HEK293 (cell line): Measurements from ENCODE around the gene DCTN1.

Experiments
- CTCF ChIA-PET: fragments of 350-600 bp; formaldehyde crosslinking; extraction: SDS; loops from one replicate; lab custom pipeline; 2021; ENCODE audit warnings: antibody characterized with exemption; lab: Yijun Ruan, JAX
- POLR2A ChIA-PET: fragments of 300-600 bp; formaldehyde crosslinking; extraction: SDS; loops from one replicate; lab custom pipeline; 2020; ENCODE audit warnings: antibody characterized with exemption, inconsistent platforms; lab: Yijun Ruan, JAX
- H3K27ac ChIP-seq: fragments of 200-500 bp; sonication (Bioruptor generic); 2 replicates; pipeline ENCODE4 v1.5.1; 2014; ENCODE audit warnings: low read depth, low read length, control low read depth, inconsistent platforms; ENCODE audit errors: extremely low read depth
- H3K36me3 ChIP-seq, 2 experiments: fragments of 200-500 bp in 1 of 2; sonication (Bioruptor generic) in 1 of 2; 1 replicate in 1 of 2; 2 replicates in 1 of 2; pipeline ENCODE4 v1.5.1; 2014 to 2017; ENCODE audit warnings: inconsistent platforms in 2 of 2, low read length in 2 of 2; ENCODE audit not compliant: control insufficient read depth in 2 of 2, insufficient read depth in 1 of 2
- H3K4me1 ChIP-seq: fragments of 200-500 bp; sonication (Bioruptor generic); 2 replicates; pipeline ENCODE4 v1.5.1; 2014; ENCODE audit warnings: mild to moderate bottlenecking, low read length, inconsistent platforms; ENCODE audit not compliant: control insufficient read depth, insufficient read depth
- H3K4me3 ChIP-seq: 2 replicates; pipeline ENCODE4 v1.5.1; 2011; ENCODE audit warnings: low read depth, mild to moderate bottlenecking, control low read depth, low read length, moderate library complexity
- H3K9me3 ChIP-seq: fragments of 200-500 bp; sonication (Bioruptor generic); 2 replicates; pipeline ENCODE4 v1.5.1; 2014; ENCODE audit warnings: low read depth, low read length, inconsistent platforms; ENCODE audit not compliant: control insufficient read depth, insufficient read depth
- CTCF ChIP-seq: fragments of 450-650 bp; formaldehyde crosslinking; IDR thresholded peaks from 2 replicates; pipeline ENCODE4 v1.5.1; 2016; ENCODE audit warnings: missing biosample characterization, missing genetic modification characterization
- GFI1B ChIP-seq: fragments of 450-650 bp; formaldehyde crosslinking; IDR thresholded peaks from 2 replicates; pipeline ENCODE4 v1.5.1; 2016; ENCODE audit warnings: missing biosample characterization, missing genetic modification characterization
- GLI2 ChIP-seq: fragments of 450-650 bp; formaldehyde crosslinking; IDR thresholded peaks from 2 replicates; pipeline ENCODE4; 2017; ENCODE audit warnings: missing biosample characterization, missing genetic modification characterization, low read depth, borderline replicate concordance
- IKZF3 ChIP-seq: fragments of 450-650 bp; IDR thresholded peaks from 2 replicates; pipeline ENCODE4 v1.5.0; 2018; ENCODE audit warnings: missing biosample characterization, mild to moderate bottlenecking, missing genetic modification characterization, moderate library complexity
- KLF1 ChIP-seq: fragments of 450-650 bp; formaldehyde crosslinking; IDR thresholded peaks from 2 replicates; pipeline ENCODE4 v1.5.1; 2016; ENCODE audit warnings: missing biosample characterization, missing genetic modification characterization
- KLF10 ChIP-seq: fragments of 450-650 bp; IDR thresholded peaks from 2 replicates; pipeline ENCODE4 v1.5.1; 2018; ENCODE audit warnings: missing biosample characterization, mild to moderate bottlenecking, missing genetic modification characterization
- OSR2 ChIP-seq: fragments of 450-650 bp; formaldehyde crosslinking; IDR thresholded peaks from 2 replicates; pipeline ENCODE4 v1.5.1; 2016; ENCODE audit warnings: missing biosample characterization, missing genetic modification characterization
- OVOL3 ChIP-seq: fragments of 450-650 bp; formaldehyde crosslinking; IDR thresholded peaks from 2 replicates; pipeline ENCODE4 v1.5.1; 2016; ENCODE audit warnings: missing biosample characterization, missing genetic modification characterization
- SP7 ChIP-seq: fragments of 450-650 bp; formaldehyde crosslinking; IDR thresholded peaks from 2 replicates; pipeline ENCODE4 v1.5.1; 2016; ENCODE audit warnings: missing biosample characterization, missing genetic modification characterization
- YY1 ChIP-seq: fragments of 450-650 bp; formaldehyde crosslinking; IDR thresholded peaks from 2 replicates; pipeline ENCODE4 v1.5.1; 2018; ENCODE audit warnings: missing biosample characterization, missing genetic modification characterization
- ZFP3 ChIP-seq: fragments of 450-650 bp; formaldehyde crosslinking; IDR thresholded peaks from 2 replicates; pipeline ENCODE4 v1.5.1; 2016; ENCODE audit warnings: low read depth, missing biosample characterization, missing genetic modification characterization
- ZNF157 ChIP-seq: fragments of 450-650 bp; formaldehyde crosslinking; IDR thresholded peaks from 2 replicates; pipeline ENCODE4 v1.5.1; 2016; ENCODE audit warnings: missing biosample characterization, missing genetic modification characterization
- ZNF202 ChIP-seq: fragments of 450-650 bp; formaldehyde crosslinking; IDR thresholded peaks from 2 replicates; pipeline ENCODE4 v1.5.1; 2016; ENCODE audit warnings: missing biosample characterization, missing genetic modification characterization, borderline replicate concordance
- ZNF335 ChIP-seq: fragments of 450-650 bp; formaldehyde crosslinking; conservative IDR thresholded peaks from 2 replicates; pipeline ENCODE4 v1.5.1; 2016; ENCODE audit warnings: missing biosample characterization, missing genetic modification characterization
- ZNF398 ChIP-seq: fragments of 450-650 bp; formaldehyde crosslinking; IDR thresholded peaks from 2 replicates; pipeline ENCODE4 v1.5.1; 2017; ENCODE audit warnings: missing biosample characterization, missing genetic modification characterization
- ZNF426 ChIP-seq: fragments of 450-650 bp; formaldehyde crosslinking; IDR thresholded peaks from 2 replicates; pipeline ENCODE4 v1.5.1; 2017; ENCODE audit warnings: missing biosample characterization, missing genetic modification characterization, mild to moderate bottlenecking, inconsistent platforms, moderate library complexity
- ZNF571 ChIP-seq: fragments of 450-650 bp; formaldehyde crosslinking; IDR thresholded peaks from 2 replicates; pipeline ENCODE4 v1.5.0; 2017; ENCODE audit warnings: missing biosample characterization, missing genetic modification characterization
- ZNF629 ChIP-seq: fragments of 450-650 bp; formaldehyde crosslinking; IDR thresholded peaks from 2 replicates; pipeline ENCODE4 v1.5.1; 2017; ENCODE audit warnings: missing biosample characterization, missing genetic modification characterization
- ZNF654 ChIP-seq: fragments of 450-650 bp; formaldehyde crosslinking; IDR thresholded peaks from 2 replicates; pipeline ENCODE4 v1.5.1; 2016; ENCODE audit warnings: low read depth, missing biosample characterization, missing genetic modification characterization
- ZNF658 ChIP-seq: fragments of 450-650 bp; formaldehyde crosslinking; IDR thresholded peaks from 2 replicates; pipeline ENCODE4; 2016; ENCODE audit warnings: missing biosample characterization, missing genetic modification characterization
- ZNF843 ChIP-seq: fragments of 450-650 bp; formaldehyde crosslinking; IDR thresholded peaks from 2 replicates; pipeline ENCODE4 v1.5.1; 2016; ENCODE audit warnings: missing biosample characterization, missing genetic modification characterization
- ZSCAN30 ChIP-seq: fragments of 450-650 bp; IDR thresholded peaks from 2 replicates; pipeline ENCODE4 v1.5.1; 2018; ENCODE audit warnings: missing biosample characterization, mild to moderate bottlenecking, missing genetic modification characterization, moderate library complexity
- ZXDB ChIP-seq: fragments of 450-650 bp; formaldehyde crosslinking; IDR thresholded peaks from 2 replicates; pipeline ENCODE4 v1.5.1; 2016; ENCODE audit warnings: missing biosample characterization, missing genetic modification characterization
- TF ChIP-seq, protein P1 (sequence below): fragments of 450-650 bp; formaldehyde crosslinking; IDR thresholded peaks from 2 replicates; pipeline ENCODE4 v1.5.1; 2016; ENCODE audit warnings: missing biosample characterization, missing genetic modification characterization

The DCTN1 gene

GRCh38 chr2:74361327-74361726 lies 18.8 kb downstream of the DCTN1 start:
- TF ChIP-seq, protein P1, sequence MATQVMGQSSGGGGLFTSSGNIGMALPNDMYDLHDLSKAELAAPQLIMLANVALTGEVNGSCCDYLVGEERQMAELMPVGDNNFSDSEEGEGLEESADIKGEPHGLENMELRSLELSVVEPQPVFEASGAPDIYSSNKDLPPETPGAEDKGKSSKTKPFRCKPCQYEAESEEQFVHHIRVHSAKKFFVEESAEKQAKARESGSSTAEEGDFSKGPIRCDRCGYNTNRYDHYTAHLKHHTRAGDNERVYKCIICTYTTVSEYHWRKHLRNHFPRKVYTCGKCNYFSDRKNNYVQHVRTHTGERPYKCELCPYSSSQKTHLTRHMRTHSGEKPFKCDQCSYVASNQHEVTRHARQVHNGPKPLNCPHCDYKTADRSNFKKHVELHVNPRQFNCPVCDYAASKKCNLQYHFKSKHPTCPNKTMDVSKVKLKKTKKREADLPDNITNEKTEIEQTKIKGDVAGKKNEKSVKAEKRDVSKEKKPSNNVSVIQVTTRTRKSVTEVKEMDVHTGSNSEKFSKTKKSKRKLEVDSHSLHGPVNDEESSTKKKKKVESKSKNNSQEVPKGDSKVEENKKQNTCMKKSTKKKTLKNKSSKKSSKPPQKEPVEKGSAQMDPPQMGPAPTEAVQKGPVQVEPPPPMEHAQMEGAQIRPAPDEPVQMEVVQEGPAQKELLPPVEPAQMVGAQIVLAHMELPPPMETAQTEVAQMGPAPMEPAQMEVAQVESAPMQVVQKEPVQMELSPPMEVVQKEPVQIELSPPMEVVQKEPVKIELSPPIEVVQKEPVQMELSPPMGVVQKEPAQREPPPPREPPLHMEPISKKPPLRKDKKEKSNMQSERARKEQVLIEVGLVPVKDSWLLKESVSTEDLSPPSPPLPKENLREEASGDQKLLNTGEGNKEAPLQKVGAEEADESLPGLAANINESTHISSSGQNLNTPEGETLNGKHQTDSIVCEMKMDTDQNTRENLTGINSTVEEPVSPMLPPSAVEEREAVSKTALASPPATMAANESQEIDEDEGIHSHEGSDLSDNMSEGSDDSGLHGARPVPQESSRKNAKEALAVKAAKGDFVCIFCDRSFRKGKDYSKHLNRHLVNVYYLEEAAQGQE (tag by site-specific recombination) = peak; percentile 65
- TF ChIP-seq YY1 (tag by site-specific recombination) = no peak
- Histone ChIP-seq H3K36me3 (peaks cover 21 to 97% of the 10 kb centered on the region in 2 experiments), H3K9me3 (no peaks in the 10 kb centered on the region), H3K27ac (no peak overlapping the region), H3K4me3 (no peak overlapping the region), H3K4me1 (no peaks in the 10 kb centered on the region)
- POLR2A ChIA-PET = no interaction called here
- CTCF ChIA-PET = interaction anchor here (0.9 to 4.1 kb wide), 2 partner anchors 26 to 39 kb away, joined by 5 to 19 read pairs; no protein-coding TSS in a partner anchor

DNA sequence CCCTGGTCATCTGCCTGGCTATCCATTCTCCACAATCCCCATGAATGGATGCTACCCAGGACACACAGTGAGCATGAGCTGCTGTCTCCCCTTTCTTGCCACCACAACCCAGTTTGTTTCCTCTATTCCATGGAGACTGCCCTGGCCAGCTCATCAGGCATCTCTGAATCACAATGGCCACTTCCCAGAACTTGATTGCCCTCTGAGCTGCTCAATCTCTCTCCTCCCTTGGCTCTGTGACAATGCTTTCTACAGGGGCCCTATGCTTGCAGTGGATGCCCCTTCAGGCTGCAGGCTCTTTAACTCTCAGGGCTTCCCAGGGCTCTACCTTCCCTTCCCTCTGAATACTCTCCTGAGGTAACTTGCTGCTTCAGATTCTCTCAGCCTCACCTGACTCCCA lies 22.5 kb downstream of the DCTN1 start:
- POLR2A ChIA-PET = no interaction called here
- CTCF ChIA-PET = interaction anchor here (0.8 to 0.9 kb wide), 2 partner anchors 22 to 676 kb away, joined by 3 to 5 read pairs; no protein-coding TSS in a partner anchor
- TF ChIP-seq CTCF (no peak), ZNF157 (no peak), IKZF3 (tag by site-specific recombination) (no peak), ZSCAN30 (tag by site-specific recombination) (no peak), OSR2 (tag by site-specific recombination) (no peak), GLI2 (tag by site-specific recombination) (no peak), ZNF398 (tag by site-specific recombination) (no peak), ZFP3 (tag by site-specific recombination) (no peak), SP7 (tag by site-specific recombination) (no peak)
- no peak overlapping the region for H3K4me3 ChIP-seq
- no peak overlapping the region for H3K27ac ChIP-seq
- H3K36me3 ChIP-seq = peaks cover 9 to 74% of the 10 kb centered on the region in 2 experiments
- H3K4me1 ChIP-seq = no peaks in the 10 kb centered on the region
- H3K9me3 ChIP-seq = no peaks in the 10 kb centered on the region

DNA sequence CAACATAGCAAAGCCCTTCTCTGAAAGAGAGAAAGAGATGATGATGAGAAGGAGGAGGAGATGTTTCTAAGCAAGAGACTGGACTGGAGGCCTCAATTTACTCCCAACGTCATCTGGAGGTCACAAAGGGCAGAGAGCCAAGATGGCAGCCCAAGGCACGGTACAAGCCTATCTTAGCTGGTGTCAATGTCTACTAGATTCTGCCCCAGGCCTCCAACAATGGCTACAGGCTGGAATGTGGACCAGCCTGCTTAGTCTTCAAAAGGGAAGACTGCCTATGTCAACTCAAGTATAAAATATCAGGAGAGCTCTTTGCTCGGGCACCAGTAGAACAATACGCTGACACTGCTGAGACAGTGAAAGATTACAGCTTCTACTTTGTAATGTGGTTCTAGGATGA lies 30.2 kb downstream of the DCTN1 start:
- POLR2A ChIA-PET = no interaction called here
- no peaks in the 10 kb centered on the region; the same call in 1 of the 2 replicates for H3K4me1 ChIP-seq
- H3K36me3 ChIP-seq = peaks cover 0 to 5% of the 10 kb centered on the region in 2 experiments; a peak in 2 of 3 replicates
- CTCF ChIA-PET = interaction anchor here (1.0 to 3.3 kb wide), 2 partner anchors 15 to 100 kb away, joined by 3 to 24 read pairs; no protein-coding TSS in a partner anchor
- TF ChIP-seq ZNF335 (tag by site-specific recombination) (no peak), KLF10 (tag by site-specific recombination) (no peak), ZNF426 (no peak), ZNF658 (no peak), ZXDB (tag by site-specific recombination) (no peak), KLF1 (tag by site-specific recombination) (no peak), ZNF571 (tag by site-specific recombination) (no peak), OVOL3 (tag by site-specific recombination) (no peak), SP7 (tag by site-specific recombination) (no peak), ZNF654 (no peak), ZNF843 (tag by site-specific recombination) (no peak), GFI1B (no peak), ZNF629 (tag by site-specific recombination) (no peak), ZNF202 (tag by site-specific recombination) (no peak)
- no peak overlapping the region for H3K27ac ChIP-seq
- H3K9me3 ChIP-seq = no peaks in the 10 kb centered on the region
- no peak overlapping the region for H3K4me3 ChIP-seq
